Stimulated activated CD4-positive, alpha-beta T cell treated with anti-CD3 and anti-CD28 coated beads, Interleukin-1b, Interleukin-23, amount 100 ng/mL, for 24 hours (primary cell): Measurements from ENCODE around the gene TRIM65.

Experiments
- DNase-seq, 4 experiments: peaks; one replicate each; pipeline ENCODE4 v3.0.0-alpha.2; 2020; ENCODE audit warnings: low read depth in 4 of 4, low spot score in 1 of 4

The TRIM65 gene

GRCh38 chr17:75839942-75840798 lies 56.6 kb downstream of the TRIM65 start:
- no peak for DNase-seq
